Sigmoid colon (tissue), 4 donors: ENCODE results near the gene SNCG.
"Not testable (repeated sequence)": the region's sequence is repeated elsewhere in the genome, so short reads cannot be mapped to it uniquely, and the experiment has no call there.

ENCODE experiments used
- EP300 ChIP-seq, 4 donors: sonication (generic); formaldehyde crosslinking; IDR thresholded peaks; one replicate each; pipeline ENCODE4 v1.6.1; 2017; ENCODE audit warnings: antibody characterized with exemption in 4 of 4
- TF ChIP-seq, protein P1 (sequence below), 4 experiments: fragments of 450-650 bp in 3 of 4; fragments of 200-600 bp in 1 of 4; IDR thresholded peaks; one replicate each; pipeline ENCODE4 v1.5.1; 2016 to 2019; ENCODE audit warnings: antibody characterized with exemption in 4 of 4, mild to moderate bottlenecking in 3 of 4, moderate library complexity in 2 of 4

DNA sequence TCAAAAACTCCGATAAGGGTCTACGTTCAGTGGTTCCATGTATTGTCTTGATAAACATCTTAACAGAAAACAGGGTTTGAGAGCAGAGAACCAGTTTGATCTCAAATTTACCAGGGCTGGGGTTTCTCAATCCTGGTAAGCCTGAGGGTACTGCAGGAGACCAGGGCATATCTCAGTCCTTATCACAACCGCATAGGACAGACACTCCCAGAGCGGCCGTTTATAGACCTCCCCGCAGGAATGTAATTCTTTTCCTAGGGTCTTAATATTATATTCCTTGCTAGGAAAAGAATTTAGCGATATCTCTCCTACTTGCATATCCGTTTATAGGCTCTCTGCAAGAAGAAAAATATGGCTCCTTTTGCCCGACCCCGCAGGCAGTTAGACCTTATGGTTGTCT lies 5.7 kb upstream of the SNCG start:
- TF ChIP-seq, protein P1, sequence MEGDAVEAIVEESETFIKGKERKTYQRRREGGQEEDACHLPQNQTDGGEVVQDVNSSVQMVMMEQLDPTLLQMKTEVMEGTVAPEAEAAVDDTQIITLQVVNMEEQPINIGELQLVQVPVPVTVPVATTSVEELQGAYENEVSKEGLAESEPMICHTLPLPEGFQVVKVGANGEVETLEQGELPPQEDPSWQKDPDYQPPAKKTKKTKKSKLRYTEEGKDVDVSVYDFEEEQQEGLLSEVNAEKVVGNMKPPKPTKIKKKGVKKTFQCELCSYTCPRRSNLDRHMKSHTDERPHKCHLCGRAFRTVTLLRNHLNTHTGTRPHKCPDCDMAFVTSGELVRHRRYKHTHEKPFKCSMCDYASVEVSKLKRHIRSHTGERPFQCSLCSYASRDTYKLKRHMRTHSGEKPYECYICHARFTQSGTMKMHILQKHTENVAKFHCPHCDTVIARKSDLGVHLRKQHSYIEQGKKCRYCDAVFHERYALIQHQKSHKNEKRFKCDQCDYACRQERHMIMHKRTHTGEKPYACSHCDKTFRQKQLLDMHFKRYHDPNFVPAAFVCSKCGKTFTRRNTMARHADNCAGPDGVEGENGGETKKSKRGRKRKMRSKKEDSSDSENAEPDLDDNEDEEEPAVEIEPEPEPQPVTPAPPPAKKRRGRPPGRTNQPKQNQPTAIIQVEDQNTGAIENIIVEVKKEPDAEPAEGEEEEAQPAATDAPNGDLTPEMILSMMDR (IDR thresholded peaks at IDR 0.05) = not testable (repeated sequence)
- not testable (repeated sequence) for TF ChIP-seq EP300 (IDR thresholded peaks at IDR 0.05)
